Measurements from ENCODE around the gene HARS1. TPM values are rescaled to one million over a fixed set of nuclear protein-coding genes. Genes with fewer than 3 reads are reported as not detected.

The HARS1 gene
- polyA plus RNA-seq, 3 donors = 28.4 to 34.3 (median 31.9) TPM

DNA sequence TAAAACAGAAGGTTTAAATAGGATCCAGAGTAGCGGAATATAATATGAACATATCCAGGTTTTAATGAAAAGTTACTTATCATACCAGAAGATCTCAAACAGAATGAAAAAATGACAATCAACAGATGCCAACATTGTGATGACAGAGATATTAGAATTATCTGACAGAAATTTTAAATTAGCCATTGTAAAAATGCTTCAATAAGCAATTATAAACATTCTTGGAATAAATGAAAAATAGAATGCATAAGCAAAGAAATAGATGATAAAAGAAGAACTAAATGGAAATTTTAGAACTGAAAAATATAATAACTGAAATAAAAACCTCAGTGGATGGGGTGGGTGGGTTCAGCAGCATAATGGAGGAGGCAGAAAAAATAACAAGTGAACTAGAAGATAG is 46.3 kb upstream of the HARS1 start:
- TF ChIP-seq, protein P1, sequence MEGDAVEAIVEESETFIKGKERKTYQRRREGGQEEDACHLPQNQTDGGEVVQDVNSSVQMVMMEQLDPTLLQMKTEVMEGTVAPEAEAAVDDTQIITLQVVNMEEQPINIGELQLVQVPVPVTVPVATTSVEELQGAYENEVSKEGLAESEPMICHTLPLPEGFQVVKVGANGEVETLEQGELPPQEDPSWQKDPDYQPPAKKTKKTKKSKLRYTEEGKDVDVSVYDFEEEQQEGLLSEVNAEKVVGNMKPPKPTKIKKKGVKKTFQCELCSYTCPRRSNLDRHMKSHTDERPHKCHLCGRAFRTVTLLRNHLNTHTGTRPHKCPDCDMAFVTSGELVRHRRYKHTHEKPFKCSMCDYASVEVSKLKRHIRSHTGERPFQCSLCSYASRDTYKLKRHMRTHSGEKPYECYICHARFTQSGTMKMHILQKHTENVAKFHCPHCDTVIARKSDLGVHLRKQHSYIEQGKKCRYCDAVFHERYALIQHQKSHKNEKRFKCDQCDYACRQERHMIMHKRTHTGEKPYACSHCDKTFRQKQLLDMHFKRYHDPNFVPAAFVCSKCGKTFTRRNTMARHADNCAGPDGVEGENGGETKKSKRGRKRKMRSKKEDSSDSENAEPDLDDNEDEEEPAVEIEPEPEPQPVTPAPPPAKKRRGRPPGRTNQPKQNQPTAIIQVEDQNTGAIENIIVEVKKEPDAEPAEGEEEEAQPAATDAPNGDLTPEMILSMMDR (IDR thresholded peaks at IDR 0.05) = no peak
- intact Hi-C loops (cut with micrococcal nuclease) = no loop called here
- Histone ChIP-seq H3K9ac (ENCODE audit: insufficient read depth, low read length, poor library complexity, severe bottlenecking) (no peak overlapping the region), H3K36me3 (replicated peaks in 1 of 2; ENCODE audit: control insufficient read depth in 1 of 2, insufficient read depth in 2 of 2, low read length in 2 of 2) (no peaks in the 10 kb centered on the region), H3K27me3 (ENCODE audit: control insufficient read depth in 2 of 2, insufficient read depth in 2 of 2, low read length in 2 of 2) (peaks cover 0 to 6% of the 10 kb centered on the region in 2 donors), H3K9me3 (replicated peaks in 1 of 2; ENCODE audit: control insufficient read depth in 1 of 2, insufficient read depth in 1 of 2, low read length in 2 of 2) (peaks cover 21 to 27% of the 10 kb centered on the region in 2 donors), H4K20me1 (ENCODE audit: insufficient read depth, low read length) (no peaks in the 10 kb centered on the region), H3K4me1 (ENCODE audit: control insufficient read depth in 1 of 2, insufficient read depth in 2 of 2, low read length in 2 of 2) (no peaks in the 10 kb centered on the region), H2AFZ (ENCODE audit: insufficient read depth, low read depth, low read length, poor library complexity, severe bottlenecking) (no peak overlapping the region), H3K4me2 (replicated peaks; ENCODE audit: extremely low read depth, low read length, poor library complexity, severe bottlenecking) (no peak overlapping the region), H3K27ac (ENCODE audit: low read depth in 1 of 2, low read length in 2 of 2) (no peak overlapping the region), H3K4me3 (replicated peaks in 1 of 3; ENCODE audit: low read depth in 2 of 3, low read length in 3 of 3) (no peak overlapping the region), H3K79me2 (ENCODE audit: insufficient read depth, low read length) (no peaks in the 10 kb centered on the region)
- Mint-ChIP-seq H3K9me3 (peaks cover 20 to 42% (median 34%) of the 10 kb centered on the region in 7 donors), H3K36me3 (no peaks in the 10 kb centered on the region), H3K4me3 (no peak overlapping the region), H3K27me3 (ENCODE audit: low read depth in 3 of 3) (peaks cover 0 to 6% (median 2%) of the 10 kb centered on the region in 3 donors), H3K4me1 (no peaks in the 10 kb centered on the region), H3K27ac (no peak overlapping the region)
- no peak for DNase-seq
- WGBS (ENCODE audit: insufficient coverage) = no CpG with 5 or more reads among the region's 1 CpG

DNA sequence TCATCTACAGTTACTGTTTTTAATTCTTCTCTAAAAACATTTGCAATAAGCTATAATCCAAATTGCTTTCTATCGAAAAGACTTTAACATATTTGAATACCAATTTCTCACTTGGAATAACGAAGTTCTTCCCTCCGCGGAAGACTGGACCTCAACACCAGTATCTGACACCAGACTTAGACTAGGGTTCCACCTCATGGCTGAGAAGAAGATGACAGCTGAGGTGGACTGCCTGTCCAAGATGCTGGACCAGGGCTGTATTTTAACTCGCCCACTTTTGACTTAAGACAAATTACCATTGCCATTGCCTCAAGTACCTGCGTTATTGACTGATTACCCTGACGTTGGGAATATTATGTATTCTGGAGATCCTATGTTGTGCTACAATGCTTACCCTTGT is 43.2 kb upstream of the HARS1 start:
- peaks cover 2 to 8% (median 6%) of the 10 kb centered on the region in 3 donors for H3K27me3 Mint-ChIP-seq (ENCODE audit: low read depth in 3 of 3)
- Histone ChIP-seq H4K20me1 (ENCODE audit: insufficient read depth, low read length) (no peaks in the 10 kb centered on the region), H2AFZ (ENCODE audit: insufficient read depth, low read depth, low read length, poor library complexity, severe bottlenecking) (no peak overlapping the region), H3K27me3 (ENCODE audit: control insufficient read depth in 2 of 2, insufficient read depth in 2 of 2, low read length in 2 of 2) (peaks cover 0 to 11% of the 10 kb centered on the region in 2 donors), H3K4me3 (replicated peaks in 1 of 3; ENCODE audit: low read depth in 2 of 3, low read length in 3 of 3) (no peak overlapping the region), H3K4me1 (ENCODE audit: control insufficient read depth in 1 of 2, insufficient read depth in 2 of 2, low read length in 2 of 2) (no peaks in the 10 kb centered on the region), H3K36me3 (replicated peaks in 1 of 2; ENCODE audit: control insufficient read depth in 1 of 2, insufficient read depth in 2 of 2, low read length in 2 of 2) (no peaks in the 10 kb centered on the region), H3K9ac (ENCODE audit: insufficient read depth, low read length, poor library complexity, severe bottlenecking) (no peak overlapping the region), H3K9me3 (replicated peaks in 1 of 2; ENCODE audit: control insufficient read depth in 1 of 2, insufficient read depth in 1 of 2, low read length in 2 of 2) (peaks cover 7 to 10% of the 10 kb centered on the region in 2 donors), H3K27ac (ENCODE audit: low read depth in 1 of 2, low read length in 2 of 2) (no peak overlapping the region), H3K4me2 (replicated peaks; ENCODE audit: extremely low read depth, low read length, poor library complexity, severe bottlenecking) (no peak overlapping the region), H3K79me2 (ENCODE audit: insufficient read depth, low read length) (no peaks in the 10 kb centered on the region)
- H3K4me3 Mint-ChIP-seq = no peak overlapping the region
- 73% methylated on average over 3 of the region's 7 CpGs for WGBS (ENCODE audit: insufficient coverage)
- TF ChIP-seq, protein P1 (IDR thresholded peaks at IDR 0.05) = peak; percentile 18
- H3K4me1 Mint-ChIP-seq = no peaks in the 10 kb centered on the region
- H3K36me3 Mint-ChIP-seq = no peaks in the 10 kb centered on the region
- H3K27ac Mint-ChIP-seq = no peak overlapping the region
- intact Hi-C loops (cut with micrococcal nuclease) = no loop called here
- no peak for DNase-seq
- H3K9me3 Mint-ChIP-seq = peaks cover 9 to 22% (median 19%) of the 10 kb centered on the region in 7 donors

Data from CD14-positive monocyte (primary cell).